ENCODE measurements around the gene ATP1A1. TPM values are rescaled to one million over a fixed set of nuclear protein-coding genes. Genes with fewer than 3 reads are reported as not detected.

ATP1A1 gene
- total RNA-seq, 1 donor from 2014 or later = 255 TPM

DNA sequence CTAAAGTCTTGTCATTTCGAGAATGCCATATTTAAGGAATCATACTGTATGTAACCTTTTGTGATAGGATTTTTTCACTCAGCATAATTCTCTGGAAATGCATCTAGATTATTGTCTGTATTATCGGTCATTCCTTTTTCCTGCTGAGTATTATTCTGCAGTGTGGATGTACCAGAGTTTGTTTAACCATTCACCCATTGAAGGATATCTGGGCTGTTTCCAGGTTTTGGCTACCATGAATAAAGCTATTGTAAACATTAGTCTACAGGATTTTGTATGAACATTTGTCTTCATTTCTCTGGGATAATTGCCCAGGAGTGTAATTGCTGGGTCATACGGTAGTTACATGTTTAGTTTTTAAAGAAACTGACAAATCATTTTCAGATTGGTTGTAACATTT, 61.8 kb downstream of the ATP1A1 start:
- TF ChIP-seq, protein P1, sequence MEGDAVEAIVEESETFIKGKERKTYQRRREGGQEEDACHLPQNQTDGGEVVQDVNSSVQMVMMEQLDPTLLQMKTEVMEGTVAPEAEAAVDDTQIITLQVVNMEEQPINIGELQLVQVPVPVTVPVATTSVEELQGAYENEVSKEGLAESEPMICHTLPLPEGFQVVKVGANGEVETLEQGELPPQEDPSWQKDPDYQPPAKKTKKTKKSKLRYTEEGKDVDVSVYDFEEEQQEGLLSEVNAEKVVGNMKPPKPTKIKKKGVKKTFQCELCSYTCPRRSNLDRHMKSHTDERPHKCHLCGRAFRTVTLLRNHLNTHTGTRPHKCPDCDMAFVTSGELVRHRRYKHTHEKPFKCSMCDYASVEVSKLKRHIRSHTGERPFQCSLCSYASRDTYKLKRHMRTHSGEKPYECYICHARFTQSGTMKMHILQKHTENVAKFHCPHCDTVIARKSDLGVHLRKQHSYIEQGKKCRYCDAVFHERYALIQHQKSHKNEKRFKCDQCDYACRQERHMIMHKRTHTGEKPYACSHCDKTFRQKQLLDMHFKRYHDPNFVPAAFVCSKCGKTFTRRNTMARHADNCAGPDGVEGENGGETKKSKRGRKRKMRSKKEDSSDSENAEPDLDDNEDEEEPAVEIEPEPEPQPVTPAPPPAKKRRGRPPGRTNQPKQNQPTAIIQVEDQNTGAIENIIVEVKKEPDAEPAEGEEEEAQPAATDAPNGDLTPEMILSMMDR (IDR thresholded peaks at IDR 0.05) = no peak
- no peaks in the 10 kb centered on the region for H3K9me3 ChIP-seq
- DNase-seq (ENCODE audit: low spot score in 2 of 2) = no peak
- no peaks in the 10 kb centered on the region for H3K36me3 ChIP-seq
- no peak overlapping the region for H3K27ac ChIP-seq
- H3K4me3 ChIP-seq = no peak overlapping the region
- intact Hi-C loops (cut with DNase I) = no loop called here
- H3K27me3 ChIP-seq = no peaks in the 10 kb centered on the region
- H3K4me1 ChIP-seq = peaks cover 0 to 8% of the 10 kb centered on the region in 2 donors

DNA sequence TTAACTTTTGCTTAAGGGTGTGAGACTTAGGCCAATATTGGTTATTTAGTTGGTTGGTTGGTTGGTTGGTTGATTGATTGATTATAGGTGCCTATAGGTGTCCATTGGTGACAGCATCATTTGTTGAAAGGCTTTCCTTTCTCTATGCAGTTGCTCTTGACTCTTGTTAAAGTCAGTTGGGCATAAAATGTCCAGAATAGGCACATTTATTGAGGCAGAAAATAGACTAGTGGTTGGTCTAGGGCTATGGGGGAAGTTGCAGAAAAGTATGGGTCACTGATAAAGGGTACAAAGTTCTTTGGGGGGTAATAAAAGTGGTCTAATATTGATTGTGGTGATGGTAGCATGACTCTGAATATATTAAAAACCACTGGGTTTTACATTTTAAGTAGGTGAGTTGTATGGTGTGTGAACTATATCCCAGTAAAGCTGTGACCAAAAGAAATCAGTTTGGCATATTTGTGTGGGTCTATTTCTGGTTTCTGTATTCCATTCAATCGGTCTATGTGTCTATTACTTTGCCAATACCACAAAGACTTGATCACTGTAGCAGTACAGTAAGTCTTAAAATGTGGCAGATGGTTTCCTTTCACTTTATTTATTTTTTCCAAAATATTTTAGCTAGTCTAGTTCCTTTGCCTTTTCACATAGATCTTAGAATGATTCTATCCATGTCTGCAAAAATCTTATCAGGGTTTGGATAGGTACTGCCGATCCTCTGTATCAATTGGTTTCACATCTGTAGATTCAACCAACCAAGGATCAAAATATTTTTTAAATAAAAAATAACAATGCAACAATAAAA, 63.0 kb downstream of the ATP1A1 start:
- no peak for DNase-seq (ENCODE audit: low spot score in 2 of 2)
- Histone ChIP-seq H3K4me1 (peaks cover 0 to 14% of the 10 kb centered on the region in 2 donors), H3K4me3 (no peak overlapping the region), H3K9me3 (no peaks in the 10 kb centered on the region), H3K27me3 (no peaks in the 10 kb centered on the region), H3K36me3 (no peaks in the 10 kb centered on the region), H3K27ac (no peak overlapping the region)
- TF ChIP-seq, protein P1 (IDR thresholded peaks at IDR 0.05) = no peak
- intact Hi-C loops (cut with DNase I) = no loop called here

GRCh38 chr1:116436611-116436970, 63.5 kb downstream of the ATP1A1 start:
- Histone ChIP-seq H3K4me3 (no peak overlapping the region), H3K9me3 (no peaks in the 10 kb centered on the region), H3K4me1 (peaks cover 0 to 14% of the 10 kb centered on the region in 2 donors), H3K27me3 (no peaks in the 10 kb centered on the region), H3K36me3 (no peaks in the 10 kb centered on the region), H3K27ac (no peak overlapping the region)
- intact Hi-C loops (cut with DNase I) = no loop called here
- no peak for DNase-seq (ENCODE audit: low spot score in 2 of 2)
- TF ChIP-seq, protein P1 (IDR thresholded peaks at IDR 0.05) = no peak

- no peak for DNase-seq (ENCODE audit: low spot score in 2 of 2)
- H3K27me3 ChIP-seq = no peaks in the 10 kb centered on the region
- TF ChIP-seq, protein P1 (IDR thresholded peaks at IDR 0.05) = no peak
- no peaks in the 10 kb centered on the region for H3K9me3 ChIP-seq
- H3K27ac ChIP-seq = peak overlapping the region; percentile 19 to 66
- H3K4me3 ChIP-seq = no peak overlapping the region
- H3K36me3 ChIP-seq = no peaks in the 10 kb centered on the region
- intact Hi-C loops (cut with DNase I) = no loop called here
- H3K4me1 ChIP-seq = peaks cover 0 to 16% of the 10 kb centered on the region in 2 donors
Measured at GRCh38 chr1:116439701-116440100, 66.7 kb downstream of the ATP1A1 start.

DNA sequence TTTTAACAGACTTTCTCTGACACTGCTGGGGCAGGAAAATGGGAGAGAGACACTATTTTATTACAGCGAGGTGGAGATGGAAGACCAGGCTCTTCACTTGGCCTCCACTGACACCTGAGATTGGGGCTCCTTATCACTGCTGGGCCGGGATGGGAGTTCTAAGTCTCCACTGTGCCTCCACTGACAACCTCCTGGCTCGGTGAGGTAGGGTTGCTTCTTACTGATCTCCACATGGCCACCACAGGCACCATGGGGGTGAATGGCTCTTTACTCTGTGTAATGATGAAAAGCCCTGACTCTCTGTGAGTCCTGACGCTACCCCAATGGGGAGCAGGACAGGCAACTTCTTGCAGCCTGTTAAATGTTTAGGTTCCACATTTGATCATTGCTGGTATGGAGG, 67.7 kb downstream of the ATP1A1 start:
- Histone ChIP-seq H3K9me3 (no peaks in the 10 kb centered on the region), H3K4me1 (peaks cover 0 to 16% of the 10 kb centered on the region in 2 donors), H3K27ac (peak overlapping the region; percentile 24 to 66), H3K27me3 (no peaks in the 10 kb centered on the region), H3K36me3 (no peaks in the 10 kb centered on the region), H3K4me3 (no peak overlapping the region)
- TF ChIP-seq, protein P1 (IDR thresholded peaks at IDR 0.05) = no peak
- no peak for DNase-seq (ENCODE audit: low spot score in 2 of 2)
- intact Hi-C loops (cut with DNase I) = no loop called here
